H1 (cell line): ENCODE data around the gene F11R. TPM values are rescaled to one million over a fixed set of nuclear protein-coding genes. Genes with fewer than 3 reads are reported as not detected.
A peak's percentile ranks its signal among the peaks of the same experiment; 100 is the strongest.

Experiments
- SRF ChIP-seq: IDR thresholded peaks from 2 replicates; pipeline ENCODE4 v1.6.1; 2011; ENCODE audit warnings: mild to moderate bottlenecking, low read depth, low read length, moderate library complexity
- TBP ChIP-seq: IDR thresholded peaks from 2 replicates; pipeline ENCODE4 v1.6.1; 2011; ENCODE audit warnings: low read depth, low read length, improper control_type of control experiment
- polyA plus RNA-seq, 7 experiments: library from polyadenylated mRNA; depleted of rRNA in 3 of 7; stranded (reverse) in 5 of 7; unstranded in 2 of 7; fragments of >200 nt in 5 of 7; fragments of 200-250 nt in 2 of 7; gene quantifications; 1 replicate in 5 of 7; 2 replicates in 1 of 7; 4 replicates in 1 of 7; pipeline versions ENCODE4 v1.2.1 to v1.2.3, GENCODE V29; 2011 to 2013; ENCODE audit warnings: missing spikeins in 2 of 7, mixed read lengths in 2 of 7
- total RNA-seq: library from RNA; stranded (reverse); fragmentation: NEBNext Ultra II Directional; extraction: Animal tissue kit (Norgen Biotek cat#: 25700); gene quantifications from 2 replicates; pipeline ENCODE4 v1.2.1, GENCODE V29; 2021
- TF ChIP-seq, protein P1 (sequence below), 3 experiments: IDR thresholded peaks; 1 replicate in 2 of 3; 2 replicates in 1 of 3; pipeline versions ENCODE4 v1.5.1 to v1.6.1; 2011; ENCODE audit warnings: low read length in 3 of 3, mild to moderate bottlenecking in 3 of 3, inconsistent platforms in 2 of 3, low read depth in 1 of 3, moderate library complexity in 1 of 3; ENCODE audit not compliant: insufficient read depth in 1 of 3; ENCODE audit errors: control extremely low read depth in 1 of 3

The F11R gene
- total and polyA plus RNA-seq, 2 of the 8 experiments (the other 6 are each of a cell fraction or from before 2014, with no cell fraction given) = 159 to 200 TPM

GRCh38 chr1:161021165-161021969, 415 bp upstream of the F11R start (continued):
- TF ChIP-seq, protein P1, sequence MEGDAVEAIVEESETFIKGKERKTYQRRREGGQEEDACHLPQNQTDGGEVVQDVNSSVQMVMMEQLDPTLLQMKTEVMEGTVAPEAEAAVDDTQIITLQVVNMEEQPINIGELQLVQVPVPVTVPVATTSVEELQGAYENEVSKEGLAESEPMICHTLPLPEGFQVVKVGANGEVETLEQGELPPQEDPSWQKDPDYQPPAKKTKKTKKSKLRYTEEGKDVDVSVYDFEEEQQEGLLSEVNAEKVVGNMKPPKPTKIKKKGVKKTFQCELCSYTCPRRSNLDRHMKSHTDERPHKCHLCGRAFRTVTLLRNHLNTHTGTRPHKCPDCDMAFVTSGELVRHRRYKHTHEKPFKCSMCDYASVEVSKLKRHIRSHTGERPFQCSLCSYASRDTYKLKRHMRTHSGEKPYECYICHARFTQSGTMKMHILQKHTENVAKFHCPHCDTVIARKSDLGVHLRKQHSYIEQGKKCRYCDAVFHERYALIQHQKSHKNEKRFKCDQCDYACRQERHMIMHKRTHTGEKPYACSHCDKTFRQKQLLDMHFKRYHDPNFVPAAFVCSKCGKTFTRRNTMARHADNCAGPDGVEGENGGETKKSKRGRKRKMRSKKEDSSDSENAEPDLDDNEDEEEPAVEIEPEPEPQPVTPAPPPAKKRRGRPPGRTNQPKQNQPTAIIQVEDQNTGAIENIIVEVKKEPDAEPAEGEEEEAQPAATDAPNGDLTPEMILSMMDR (IDR thresholded peaks at IDR 0.05; ENCODE audit: control extremely low read depth in 1 of 3, insufficient read depth in 1 of 3, low read depth in 1 of 3, low read length in 3 of 3) = no peak; a peak in 1 of 4 replicates
- no peak for TF ChIP-seq SRF
- TF ChIP-seq TBP = peak; percentile 83
